ENCODE results near the gene MUC13.

DNA sequence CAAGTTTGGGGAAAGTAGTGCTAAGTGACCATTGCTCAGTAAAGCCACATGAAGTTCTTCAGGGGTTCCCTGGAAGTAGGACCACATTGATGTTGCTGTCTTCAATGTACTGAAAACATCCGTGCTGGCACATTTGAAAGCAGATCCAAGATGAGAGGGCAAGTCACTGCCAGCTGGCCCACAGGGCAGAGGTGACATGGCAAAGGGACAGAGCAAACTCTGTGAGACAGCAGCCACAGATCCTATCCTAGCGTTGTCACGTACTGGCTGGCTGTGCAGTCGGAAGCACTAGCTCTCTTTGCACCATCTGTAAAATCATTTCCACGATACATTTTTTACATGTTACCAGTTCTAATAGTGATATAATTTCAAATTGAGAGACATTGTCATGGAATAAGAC is 13.8 kb downstream of the MUC13 start:
- TF ChIP-seq, protein P1, sequence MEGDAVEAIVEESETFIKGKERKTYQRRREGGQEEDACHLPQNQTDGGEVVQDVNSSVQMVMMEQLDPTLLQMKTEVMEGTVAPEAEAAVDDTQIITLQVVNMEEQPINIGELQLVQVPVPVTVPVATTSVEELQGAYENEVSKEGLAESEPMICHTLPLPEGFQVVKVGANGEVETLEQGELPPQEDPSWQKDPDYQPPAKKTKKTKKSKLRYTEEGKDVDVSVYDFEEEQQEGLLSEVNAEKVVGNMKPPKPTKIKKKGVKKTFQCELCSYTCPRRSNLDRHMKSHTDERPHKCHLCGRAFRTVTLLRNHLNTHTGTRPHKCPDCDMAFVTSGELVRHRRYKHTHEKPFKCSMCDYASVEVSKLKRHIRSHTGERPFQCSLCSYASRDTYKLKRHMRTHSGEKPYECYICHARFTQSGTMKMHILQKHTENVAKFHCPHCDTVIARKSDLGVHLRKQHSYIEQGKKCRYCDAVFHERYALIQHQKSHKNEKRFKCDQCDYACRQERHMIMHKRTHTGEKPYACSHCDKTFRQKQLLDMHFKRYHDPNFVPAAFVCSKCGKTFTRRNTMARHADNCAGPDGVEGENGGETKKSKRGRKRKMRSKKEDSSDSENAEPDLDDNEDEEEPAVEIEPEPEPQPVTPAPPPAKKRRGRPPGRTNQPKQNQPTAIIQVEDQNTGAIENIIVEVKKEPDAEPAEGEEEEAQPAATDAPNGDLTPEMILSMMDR (IDR thresholded peaks at IDR 0.05), result no peak
- no peak for TF ChIP-seq POLR2A (IDR thresholded peaks at IDR 0.05)

All from lower leg skin (tissue), 3 donors.